Activated CD8-positive, alpha-beta memory T cell treated with anti-CD3 and anti-CD28 coated beads for 4 hours (primary cell): ENCODE measurements around the gene ZNF782.
"Not testable (repeated sequence)": the region's sequence is repeated elsewhere in the genome, so short reads cannot be mapped to it uniquely, and the experiment has no call there.

Experiments used
- DNase-seq, 2 donors: peaks; one replicate each; pipeline ENCODE4 v3.0.0-alpha.2; 2020; ENCODE audit warnings: low read depth in 2 of 2

Gene ZNF782

DNA sequence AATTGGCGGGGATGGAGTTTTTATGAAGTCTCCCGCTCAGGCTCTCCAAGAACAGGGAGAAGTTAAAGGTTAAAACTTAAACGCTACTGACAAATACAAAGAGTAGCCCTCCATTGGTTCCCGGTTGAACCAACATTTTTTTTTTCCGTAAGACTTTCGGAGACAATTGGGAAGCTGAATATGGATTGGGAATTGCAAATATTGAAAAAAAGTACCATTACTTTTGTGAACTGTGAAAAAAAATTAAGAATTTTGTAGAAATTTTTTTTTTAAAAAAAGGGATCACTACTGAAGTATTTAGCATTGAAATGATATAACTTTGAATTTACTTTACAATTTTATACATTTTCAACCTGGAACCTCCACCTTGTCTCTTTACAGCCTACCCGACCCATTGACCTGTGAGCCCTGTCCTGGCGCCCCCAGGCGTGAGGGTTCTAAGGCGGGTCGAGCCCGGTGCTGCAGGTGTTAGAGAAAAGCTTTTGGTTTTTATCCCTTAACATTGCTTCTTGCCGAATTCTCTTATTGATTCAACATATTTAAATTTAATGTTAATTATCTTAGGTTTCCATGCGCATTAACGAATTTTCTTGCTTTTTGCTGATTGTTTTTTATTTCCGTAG is 448 bp upstream of the ZNF782 start:
- DNase-seq, result no peak

DNA sequence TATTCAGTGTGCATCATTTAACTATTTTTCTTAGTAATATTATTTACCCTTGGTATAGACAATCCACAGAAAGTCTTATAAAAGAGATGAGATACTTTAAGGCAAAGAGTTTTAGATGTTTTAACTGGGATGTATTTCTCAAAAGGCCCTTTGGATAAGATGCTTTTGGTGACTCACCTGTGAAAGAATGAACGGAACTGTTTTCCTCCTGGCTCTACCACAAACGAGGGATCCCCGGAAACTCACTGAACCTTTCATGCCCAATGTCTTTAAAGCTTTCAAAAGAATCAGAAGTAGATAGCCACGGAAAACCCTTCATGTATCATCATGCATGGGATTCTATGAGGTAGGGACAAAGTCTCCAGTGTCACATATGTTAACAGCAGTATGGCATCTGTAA is 1.6 kb downstream of the ZNF782 start:
- no peak for DNase-seq

DNA sequence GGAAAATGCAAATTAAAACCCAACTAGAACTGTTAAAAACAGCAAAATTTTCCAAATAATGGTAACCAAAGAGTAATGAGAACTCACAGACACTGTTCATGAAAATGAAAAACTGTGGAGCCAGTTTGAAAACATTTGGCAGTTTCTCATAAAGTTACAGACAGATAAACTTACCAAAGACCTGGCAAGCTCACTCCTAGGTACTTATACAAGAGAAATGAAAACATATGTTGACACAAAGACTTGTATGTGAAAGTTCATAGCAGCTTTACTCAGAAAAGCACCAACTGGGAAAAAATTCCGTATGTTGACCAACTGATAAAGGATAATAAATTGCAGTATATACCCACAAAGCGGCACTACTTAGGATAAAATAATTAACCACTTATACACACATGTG is 10.3 kb downstream of the ZNF782 start:
- DNase-seq, result no peak

DNA sequence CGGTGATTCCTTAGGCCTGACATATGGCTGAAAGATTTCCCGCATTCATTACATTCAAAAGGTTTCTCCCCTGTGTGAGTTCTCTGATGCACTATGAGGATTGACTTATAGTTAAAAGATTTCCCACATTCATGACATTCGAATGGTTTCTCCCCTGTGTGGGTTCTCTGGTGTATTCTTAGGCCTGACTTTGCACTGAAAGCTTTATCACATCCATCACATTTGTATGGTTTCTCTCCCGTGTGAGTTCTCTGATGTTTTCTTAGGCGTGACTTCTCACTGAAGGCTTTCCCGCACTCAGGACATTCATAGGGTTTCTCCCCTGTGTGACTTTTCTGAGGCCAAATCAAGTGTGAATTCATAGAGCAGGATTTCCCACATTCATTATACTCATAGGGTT is 35.8 kb downstream of the ZNF782 start:
- DNase-seq, result no peak

DNA sequence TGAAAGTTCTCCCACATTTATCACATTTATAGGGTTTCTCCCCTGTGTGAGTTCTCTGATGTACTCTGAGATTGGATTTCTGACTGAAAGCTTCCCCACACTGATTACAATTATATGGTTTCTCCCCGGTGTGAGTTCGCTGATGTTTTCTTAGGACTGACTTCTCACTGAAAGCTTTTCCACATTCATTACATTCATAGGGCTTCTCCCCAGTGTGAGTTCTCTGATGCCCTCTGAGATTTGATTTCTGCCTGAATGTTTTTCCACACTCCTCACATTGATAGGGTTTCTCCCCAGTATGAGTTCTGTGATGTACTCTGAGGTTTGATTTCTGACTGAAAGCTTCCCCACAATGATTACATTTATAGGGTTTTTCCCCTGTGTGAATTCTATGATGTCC is 36.3 kb downstream of the ZNF782 start:
- no peak for DNase-seq

DNA sequence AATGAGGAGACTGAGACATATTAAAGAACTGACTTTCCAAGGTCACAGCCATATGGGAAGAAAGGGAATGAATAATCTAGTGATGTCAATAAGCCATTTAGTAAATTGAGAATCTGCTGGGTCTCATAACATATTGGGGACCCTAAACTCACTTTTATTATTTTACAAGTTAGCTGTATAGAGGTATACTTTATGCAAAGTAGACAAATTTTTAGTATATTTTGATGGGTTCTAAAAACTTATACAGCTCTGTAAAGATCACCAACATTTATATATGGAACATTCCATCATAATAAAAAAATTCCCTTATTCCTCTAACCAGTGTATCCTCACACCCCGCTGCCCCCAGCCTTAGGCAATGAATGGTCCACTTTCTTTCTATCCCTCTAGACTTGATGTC is 40.7 kb downstream of the ZNF782 start:
- no peak for DNase-seq

DNA sequence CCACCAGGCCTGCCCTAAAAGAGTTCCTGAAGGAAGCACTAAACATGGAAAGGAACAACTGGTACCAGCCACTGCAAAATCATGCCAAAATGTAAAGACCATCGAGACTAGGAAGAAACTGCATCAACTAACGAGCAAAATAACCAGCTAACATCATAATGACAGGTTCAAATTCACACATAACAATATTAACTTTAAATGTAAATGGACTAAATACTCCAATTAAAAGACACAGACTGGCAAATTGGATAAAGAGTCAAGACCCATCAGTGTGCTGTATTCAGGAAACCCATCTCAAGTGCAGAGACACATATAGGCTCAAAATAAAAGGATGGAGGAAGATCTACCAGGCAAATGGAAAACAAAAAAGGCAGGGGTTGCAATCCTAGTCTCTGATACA is 55.4 kb downstream of the ZNF782 start:
- DNase-seq, result not testable (repeated sequence)

DNA sequence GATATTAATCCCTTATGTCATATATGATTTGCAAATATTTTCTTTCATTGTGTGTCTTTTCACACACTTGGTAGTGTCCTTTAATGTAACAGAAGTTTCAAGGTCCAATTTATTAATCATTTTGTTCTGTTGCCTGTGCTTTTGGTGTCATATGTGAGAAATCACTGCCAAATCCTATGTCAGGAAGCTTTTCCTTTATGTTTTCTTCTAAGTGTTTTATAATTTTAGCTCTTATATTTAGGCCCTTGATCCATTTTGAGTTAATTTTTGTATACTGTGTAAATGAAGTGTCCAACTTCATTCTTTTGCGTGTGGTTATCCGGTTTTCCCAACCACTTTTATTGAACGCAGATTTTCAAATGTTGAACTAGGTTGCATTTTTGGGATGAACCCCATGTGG is 70.3 kb downstream of the ZNF782 start:
- DNase-seq, result no peak

DNA sequence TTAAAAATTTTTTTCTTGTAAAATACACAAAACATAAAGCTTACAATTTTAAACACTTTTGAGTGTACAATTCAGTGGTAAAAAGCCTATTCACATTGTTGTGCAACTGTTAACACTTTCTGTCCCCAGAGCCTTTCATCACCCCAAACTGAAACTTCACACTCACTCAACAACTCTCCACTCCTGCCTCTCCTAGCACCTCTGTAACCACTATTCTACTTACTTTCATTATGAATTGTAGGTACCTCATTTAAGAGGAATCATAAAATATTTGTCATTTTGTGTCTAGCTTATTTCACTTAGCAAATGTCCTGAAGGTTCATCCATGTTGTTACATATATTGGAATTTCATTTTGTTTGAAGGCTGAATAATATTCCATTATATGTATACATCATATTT is 72.1 kb downstream of the ZNF782 start:
- DNase-seq, result no peak

DNA sequence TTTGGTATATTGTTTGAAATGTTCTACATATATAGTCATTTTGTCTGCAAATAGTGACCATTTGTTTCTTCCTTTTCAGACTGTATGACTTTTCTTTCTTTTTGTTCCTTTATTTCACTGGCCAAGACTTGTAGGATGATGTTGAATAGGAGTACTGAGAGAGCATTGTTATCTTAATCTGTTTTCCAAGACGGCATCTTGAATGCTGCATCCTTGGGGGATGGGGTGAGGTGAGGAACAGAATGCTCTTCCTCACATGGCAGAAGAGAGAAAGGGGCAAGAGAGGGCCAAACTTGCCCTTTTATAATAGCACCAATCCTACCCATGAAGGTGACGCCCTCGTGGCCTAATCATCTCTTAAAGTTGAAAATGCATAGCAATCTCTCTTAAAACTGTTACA is 72.8 kb downstream of the ZNF782 start:
- no peak for DNase-seq

DNA sequence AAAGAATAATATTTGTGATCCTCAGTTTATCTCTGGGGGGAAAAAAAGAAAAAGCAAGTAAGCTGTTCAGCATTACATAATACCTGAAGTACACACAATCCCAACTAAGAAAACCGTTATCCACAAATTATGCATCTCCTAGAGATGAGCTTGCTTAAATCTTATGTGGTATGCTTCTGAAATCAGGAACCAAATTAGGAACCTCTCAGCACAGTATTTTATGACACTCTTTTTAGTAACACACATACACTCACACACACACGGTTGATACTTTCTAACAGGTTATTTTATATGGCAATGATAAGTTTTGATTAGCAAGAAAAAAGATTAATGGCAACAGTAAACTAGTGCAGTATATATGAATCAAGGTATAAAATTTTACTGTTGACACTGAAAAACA is 75.2 kb downstream of the ZNF782 start:
- DNase-seq, result no peak

DNA sequence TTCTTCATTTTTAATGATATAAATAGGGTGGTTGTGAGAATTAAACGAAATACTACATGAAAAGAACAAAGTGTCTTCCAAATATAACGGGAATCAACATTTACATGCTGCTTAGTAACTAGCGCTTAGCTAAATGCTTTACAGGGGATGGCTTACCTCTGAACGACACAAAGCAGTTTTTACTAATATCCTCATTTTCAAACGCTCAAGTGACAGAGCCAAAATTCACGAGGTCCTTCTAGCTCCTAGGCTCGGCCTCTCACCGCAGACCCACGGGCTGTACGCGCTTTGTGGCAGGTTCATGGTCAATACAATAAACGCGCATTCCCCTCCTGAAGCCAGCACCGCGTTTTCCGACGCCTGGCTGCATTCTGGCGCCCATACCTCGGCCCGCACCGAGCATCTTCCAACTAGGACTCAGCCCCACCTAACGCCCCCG is 76.9 kb downstream of the ZNF782 start:
- no peak for DNase-seq

DNA sequence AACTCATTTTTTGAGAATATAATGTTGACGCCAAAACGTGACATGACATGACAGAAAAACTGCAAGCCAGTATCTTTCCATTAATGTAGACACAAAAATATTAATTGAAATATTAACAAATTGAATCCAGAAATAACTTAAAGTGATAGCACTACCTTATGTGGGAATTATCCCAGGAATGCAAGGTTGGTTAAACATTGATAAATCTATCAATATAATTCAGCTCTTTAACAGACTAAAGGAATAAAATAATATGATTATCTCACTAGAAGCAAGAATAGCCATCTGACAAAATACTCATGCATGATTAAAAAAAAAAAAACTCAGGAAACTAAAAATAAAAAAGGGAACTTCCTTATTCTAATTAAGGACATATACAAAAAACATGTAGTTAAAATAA is 83.2 kb downstream of the ZNF782 start:
- DNase-seq, result no peak

DNA sequence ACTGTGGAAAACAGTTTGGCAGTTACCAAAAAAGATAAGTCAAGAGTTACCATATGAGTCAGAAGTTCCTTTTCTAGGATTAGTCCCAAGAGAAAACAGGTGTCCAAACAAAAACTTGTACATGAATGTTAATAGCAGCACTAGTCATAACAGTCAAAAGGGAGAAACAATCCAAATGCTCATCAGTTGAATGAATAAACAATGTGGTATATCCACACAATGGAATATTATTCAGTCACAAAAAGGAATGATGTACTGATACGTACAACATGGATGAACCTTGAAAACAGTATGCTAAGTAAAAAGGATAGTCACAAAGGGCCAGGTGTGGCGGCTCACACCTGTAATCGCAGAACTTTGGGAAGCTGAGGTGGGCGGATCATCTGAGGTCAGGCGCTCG is 84.3 kb downstream of the ZNF782 start:
- no peak for DNase-seq
